Hepatocyte (in vitro differentiated cells): ENCODE results near the gene LCT. TPM values are rescaled to one million over a fixed set of nuclear protein-coding genes. Genes with fewer than 3 reads are reported as not detected.
A peak's percentile ranks its signal among the peaks of the same experiment; 100 is the strongest.
"Not testable (repeated sequence)": the region's sequence is repeated elsewhere in the genome, so short reads cannot be mapped to it uniquely, and the experiment has no call there.

ENCODE experiments used
- DNase-seq: peaks from one replicate; pipeline ENCODE4 v3.0.0-alpha.2; 2016; ENCODE audit warnings: low spot score
- H2AFZ ChIP-seq: fragments of 200-600 bp; sonication (generic); 2 replicates; pipeline ENCODE4 v1.6.0; 2016; ENCODE audit warnings: antibody characterized with exemption, mild to moderate bottlenecking
- H3K27ac ChIP-seq: fragments of 200-600 bp; sonication (generic); 2 replicates; pipeline ENCODE4 v1.5.1; 2016; ENCODE audit warnings: mild to moderate bottlenecking
- H3K27me3 ChIP-seq: fragments of 200-600 bp; sonication (generic); 2 replicates; pipeline ENCODE4 v1.6.1; 2016
- H3K36me3 ChIP-seq: fragments of 200-600 bp; sonication (generic); replicated peaks from 2 replicates; pipeline ENCODE4 v1.5.1; 2016; ENCODE audit warnings: low read depth; ENCODE audit not compliant: insufficient read depth
- H3K4me1 ChIP-seq: fragments of 200-600 bp; sonication (generic); 2 replicates; pipeline ENCODE4 v1.5.1; 2016; ENCODE audit warnings: mild to moderate bottlenecking, moderate library complexity; ENCODE audit not compliant: insufficient read depth
- H3K4me2 ChIP-seq: fragments of 200-600 bp; sonication (generic); 2 replicates; pipeline ENCODE4 v1.6.0; 2016
- H3K4me3 ChIP-seq: fragments of 200-600 bp; sonication (generic); 2 replicates; pipeline ENCODE4 v1.5.1; 2016; ENCODE audit warnings: mild to moderate bottlenecking
- H3K79me2 ChIP-seq: fragments of 200-600 bp; sonication (generic); 2 replicates; pipeline ENCODE4 v1.6.0; 2017; ENCODE audit warnings: mild to moderate bottlenecking
- H3K9me2 ChIP-seq: fragments of 200-600 bp; sonication (generic); replicated peaks from 2 replicates; pipeline ENCODE4 v1.6.0; 2017; ENCODE audit warnings: mild to moderate bottlenecking; ENCODE audit not compliant: insufficient read depth
- H3K9me3 ChIP-seq: fragments of 200-600 bp; sonication (generic); 2 replicates; pipeline ENCODE4 v1.5.1; 2016; ENCODE audit warnings: low read depth, mild to moderate bottlenecking
- H4K20me1 ChIP-seq: fragments of 200-600 bp; sonication (generic); 2 replicates; pipeline ENCODE4 v1.6.0; 2016; ENCODE audit warnings: mild to moderate bottlenecking; ENCODE audit not compliant: insufficient read depth, poor library complexity, severe bottlenecking
- EZH2 ChIP-seq: fragments of 200-600 bp; sonication (generic); IDR thresholded peaks from 2 replicates; pipeline ENCODE4 v1.6.1; 2016; ENCODE audit warnings: antibody characterized with exemption, mild to moderate bottlenecking, borderline replicate concordance
- EZH2phosphoT487 ChIP-seq: fragments of 200-600 bp; sonication (generic); IDR thresholded peaks from one replicate; pipeline ENCODE4 v1.6.1; 2018; ENCODE audit warnings: antibody characterized with exemption, mild to moderate bottlenecking, low read depth, moderate library complexity; ENCODE audit not compliant: unreplicated experiment, severe bottlenecking
- WGBS: methylation state at CpG from one replicate; pipeline ENCODE4 v1.1.6; 2016; ENCODE audit warnings: low lambda C conversion rate; ENCODE audit errors: missing lambda C conversion rate; 5-methylcytosine and 5-hydroxymethylcytosine counted together
- polyA plus RNA-seq: library from polyadenylated mRNA; unstranded; fragments of >200 nt; fragmentation: Nextera tagmentation; extraction: Ambion mirVana; gene quantifications from 2 replicates; pipeline ENCODE4 v1.2.1, GENCODE V29; 2016
- total RNA-seq: library from RNA; depleted of rRNA; stranded (reverse); fragments of >200 nt; gene quantifications from 2 replicates; pipeline ENCODE4 v1.2.3, GENCODE V29; 2014
- TF ChIP-seq, protein P1 (sequence below): fragments of 200-600 bp; sonication (generic); IDR thresholded peaks from 2 replicates; pipeline ENCODE4 v1.5.1; 2016; ENCODE audit warnings: antibody characterized with exemption, mild to moderate bottlenecking; ENCODE audit not compliant: poor library complexity

The LCT gene
- total and polyA plus RNA-seq, 2 experiments from 2014 or later: 0.51 to 3.2 TPM

DNA sequence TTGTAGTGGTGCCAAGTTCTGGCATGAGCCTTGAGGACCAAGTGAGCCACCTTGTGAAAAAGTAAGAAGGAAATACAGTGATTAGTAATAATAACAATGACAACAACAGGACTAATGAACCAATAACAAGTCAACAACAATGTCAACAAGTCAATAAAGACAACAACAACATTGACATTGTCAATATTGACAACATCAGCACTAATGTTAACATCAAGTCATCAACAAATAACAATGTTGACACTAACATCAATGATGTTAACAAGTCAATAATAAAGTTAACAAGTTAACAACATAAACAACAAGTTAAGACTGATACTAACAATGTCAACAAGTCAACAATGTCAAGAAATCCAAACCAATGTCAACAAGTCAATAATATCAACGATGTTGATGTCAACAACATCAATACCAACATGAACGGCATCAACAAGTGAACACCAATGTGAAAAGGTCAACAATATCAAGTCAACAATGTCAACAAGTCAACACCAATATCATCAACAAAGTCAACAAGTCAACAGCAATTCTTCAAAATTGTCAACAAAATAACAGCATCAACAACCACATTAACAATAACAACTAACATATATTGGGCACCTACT, 24.0 kb downstream of the LCT start:
- TF ChIP-seq EZH2phosphoT487: no peak
- TF ChIP-seq EZH2: no peak
- TF ChIP-seq, protein P1, sequence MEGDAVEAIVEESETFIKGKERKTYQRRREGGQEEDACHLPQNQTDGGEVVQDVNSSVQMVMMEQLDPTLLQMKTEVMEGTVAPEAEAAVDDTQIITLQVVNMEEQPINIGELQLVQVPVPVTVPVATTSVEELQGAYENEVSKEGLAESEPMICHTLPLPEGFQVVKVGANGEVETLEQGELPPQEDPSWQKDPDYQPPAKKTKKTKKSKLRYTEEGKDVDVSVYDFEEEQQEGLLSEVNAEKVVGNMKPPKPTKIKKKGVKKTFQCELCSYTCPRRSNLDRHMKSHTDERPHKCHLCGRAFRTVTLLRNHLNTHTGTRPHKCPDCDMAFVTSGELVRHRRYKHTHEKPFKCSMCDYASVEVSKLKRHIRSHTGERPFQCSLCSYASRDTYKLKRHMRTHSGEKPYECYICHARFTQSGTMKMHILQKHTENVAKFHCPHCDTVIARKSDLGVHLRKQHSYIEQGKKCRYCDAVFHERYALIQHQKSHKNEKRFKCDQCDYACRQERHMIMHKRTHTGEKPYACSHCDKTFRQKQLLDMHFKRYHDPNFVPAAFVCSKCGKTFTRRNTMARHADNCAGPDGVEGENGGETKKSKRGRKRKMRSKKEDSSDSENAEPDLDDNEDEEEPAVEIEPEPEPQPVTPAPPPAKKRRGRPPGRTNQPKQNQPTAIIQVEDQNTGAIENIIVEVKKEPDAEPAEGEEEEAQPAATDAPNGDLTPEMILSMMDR: no peak
- Histone ChIP-seq H3K4me1 (no peaks in the 10 kb centered on the region), H3K27me3 (no peaks in the 10 kb centered on the region), H3K4me2 (no peak overlapping the region), H3K36me3 (no peaks in the 10 kb centered on the region), H2AFZ (no peak overlapping the region), H4K20me1 (no peaks in the 10 kb centered on the region), H3K27ac (no peak overlapping the region), H3K4me3 (no peak overlapping the region), H3K79me2 (no peaks in the 10 kb centered on the region), H3K9me2 (no peaks in the 10 kb centered on the region), H3K9me3 (no peaks in the 10 kb centered on the region)
- WGBS: 70% methylated on average over 2 of the region's 2 CpGs
- DNase-seq: no peak

DNA sequence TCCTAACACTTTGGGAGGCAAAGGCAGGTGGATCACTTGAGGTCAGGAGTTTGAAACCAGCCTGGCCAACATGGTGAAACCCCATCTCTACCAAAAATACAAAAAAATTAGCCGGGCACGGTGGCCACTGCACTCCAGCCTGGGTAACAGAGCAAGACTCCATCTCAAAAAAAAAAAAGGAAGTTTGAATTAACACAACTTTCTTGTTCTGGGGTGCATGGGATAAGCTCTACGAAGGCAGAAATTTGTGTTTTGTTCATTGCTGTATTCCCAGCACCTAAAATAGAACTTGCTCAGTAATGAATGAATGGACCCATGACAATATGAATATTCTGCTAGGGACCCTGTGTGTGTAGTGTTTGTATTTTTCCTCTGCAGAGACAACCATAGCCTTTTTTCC, 29.1 kb downstream of the LCT start:
- not testable (repeated sequence) for H3K9me2 ChIP-seq, DNase-seq, H3K9me3 ChIP-seq, H3K27ac ChIP-seq, H3K27me3 ChIP-seq, H2AFZ ChIP-seq, H3K79me2 ChIP-seq, H3K4me2 ChIP-seq, H3K4me3 ChIP-seq, H4K20me1 ChIP-seq, H3K36me3 ChIP-seq, H3K4me1 ChIP-seq
- WGBS: 96% methylated on average over 3 of the region's 3 CpGs

DNA sequence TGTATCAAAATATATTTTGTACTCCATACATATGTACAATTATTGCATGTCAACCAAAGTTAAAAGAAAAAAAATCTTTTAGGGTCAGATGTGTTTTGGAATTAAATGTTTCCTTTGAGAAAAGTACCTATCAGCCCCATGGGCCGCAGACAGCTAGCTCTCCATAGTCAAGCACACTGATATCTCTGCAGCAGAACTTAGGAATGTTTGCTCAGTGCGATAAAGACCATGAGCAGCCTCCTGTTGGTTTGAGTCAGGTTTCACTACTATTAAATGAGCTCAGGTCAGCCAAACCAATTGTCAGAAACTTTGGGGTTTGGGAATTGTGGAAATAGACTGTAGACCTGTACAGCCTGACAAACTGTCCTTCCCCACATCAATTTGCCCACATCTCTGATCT, 33.7 kb downstream of the LCT start:
- DNase-seq: peak; percentile 43
- Histone ChIP-seq H3K4me2 (no peak overlapping the region), H2AFZ (no peak overlapping the region), H3K79me2 (no peaks in the 10 kb centered on the region), H3K27ac (no peak overlapping the region), H3K4me3 (no peak overlapping the region), H3K9me2 (no peaks in the 10 kb centered on the region), H3K36me3 (no peaks in the 10 kb centered on the region), H3K27me3 (no peaks in the 10 kb centered on the region), H4K20me1 (no peaks in the 10 kb centered on the region), H3K4me1 (peaks cover 6% of the 10 kb centered on the region), H3K9me3 (no peaks in the 10 kb centered on the region)
- WGBS: 40% methylated on average over 2 of the region's 2 CpGs
- TF ChIP-seq, protein P1: no peak
- TF ChIP-seq EZH2phosphoT487: no peak
- TF ChIP-seq EZH2: no peak

DNA sequence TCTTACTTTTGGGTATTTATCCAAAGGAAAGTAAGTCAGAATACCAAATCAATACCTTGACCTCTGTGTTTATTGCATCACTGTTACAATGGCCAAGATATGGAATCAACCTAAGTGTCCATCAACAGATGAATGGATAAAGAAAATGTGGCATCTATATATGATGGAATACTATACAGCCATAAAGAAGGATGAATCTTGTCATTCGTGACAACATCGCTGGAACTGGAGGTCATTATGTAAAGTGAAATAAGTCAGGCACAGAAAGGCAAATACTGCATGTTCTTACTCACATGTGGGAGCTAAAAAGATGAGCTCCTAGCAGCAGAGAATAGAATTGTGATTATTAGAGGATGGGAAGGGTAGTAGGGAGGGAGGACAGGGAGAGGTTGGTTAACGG, 34.6 kb downstream of the LCT start:
- H3K9me3 ChIP-seq: no peaks in the 10 kb centered on the region
- no peaks in the 10 kb centered on the region for H3K36me3 ChIP-seq
- H2AFZ ChIP-seq: no peak overlapping the region
- H3K27ac ChIP-seq: no peak overlapping the region
- H3K4me1 ChIP-seq: peaks cover 6% of the 10 kb centered on the region
- H3K4me3 ChIP-seq: no peak overlapping the region
- no peaks in the 10 kb centered on the region for H3K79me2 ChIP-seq
- H3K27me3 ChIP-seq: no peaks in the 10 kb centered on the region
- WGBS: 65% methylated on average over 3 of the region's 3 CpGs
- H4K20me1 ChIP-seq: no peaks in the 10 kb centered on the region
- DNase-seq: no peak
- H3K4me2 ChIP-seq: no peak overlapping the region
- TF ChIP-seq, protein P1: no peak
- TF ChIP-seq EZH2phosphoT487 (no peak), EZH2 (no peak)
- no peaks in the 10 kb centered on the region for H3K9me2 ChIP-seq
